ENCODE data around the gene GRAMD1B.

GRAMD1B gene

GRCh38 chr11:123556633-123557032 lies 126.6 kb downstream of the GRAMD1B start:
- Histone ChIP-seq H4K91ac (ENCODE audit: low read depth, low read length, poor library complexity) (no peak overlapping the region), H2AK5ac (ENCODE audit: low read depth, low read length) (no peak overlapping the region), H3K36me3 (replicated peaks in 1 of 2; ENCODE audit: control insufficient read depth in 2 of 2, insufficient read depth in 2 of 2, low read length in 2 of 2) (no peaks in the 10 kb centered on the region), H3K23ac (ENCODE audit: low read depth, low read length, poor library complexity) (no peak overlapping the region), H3K79me1 (ENCODE audit: low read depth, low read length) (no peaks in the 10 kb centered on the region), H2BK120ac (ENCODE audit: low read depth, low read length) (no peak overlapping the region), H3K9me3 (replicated peaks in 1 of 2; ENCODE audit: control insufficient read depth in 2 of 2, insufficient read depth in 1 of 2, low read depth in 1 of 2, low read length in 2 of 2) (peaks cover 0 to 2% of the 10 kb centered on the region in 2 donors), H2AFZ (ENCODE audit: low read length) (no peak overlapping the region), H3K27me3 (ENCODE audit: control insufficient read depth in 3 of 3, insufficient read depth in 3 of 3, low read depth in 1 of 3, low read length in 3 of 3) (no peaks in the 10 kb centered on the region), H3K27ac (replicated peaks; ENCODE audit: low read length) (no peak overlapping the region), H2BK5ac (ENCODE audit: low read length) (no peak overlapping the region), H3K18ac (ENCODE audit: low read length) (no peak overlapping the region), H3K14ac (ENCODE audit: low read length) (no peak overlapping the region), H2BK15ac (ENCODE audit: low read length) (no peak overlapping the region), H3K4me3 (ENCODE audit: low read length in 2 of 2) (no peak overlapping the region), H3K4ac (ENCODE audit: low read length) (no peak overlapping the region), H3K9ac (ENCODE audit: low read depth, low read length, poor library complexity) (no peak overlapping the region), H3K4me2 (ENCODE audit: insufficient read depth, low read length, poor library complexity, severe bottlenecking) (no peak overlapping the region), H3K4me1 (ENCODE audit: control insufficient read depth in 2 of 2, insufficient read depth in 1 of 2, low read depth in 1 of 2, low read length in 2 of 2) (peaks cover 10 to 25% of the 10 kb centered on the region in 2 donors), H4K8ac (ENCODE audit: low read depth, low read length) (no peak overlapping the region), H2BK12ac (ENCODE audit: low read length) (no peak overlapping the region)
- WGBS, 2 donors (ENCODE audit: extremely low coverage in 2 of 2, insufficient read length in 2 of 2, insufficient replicate concordance in 1 of 2) = no CpG with 5 or more reads among the region's 7 CpGs
- no peak for DNase-seq (ENCODE audit: low spot score)

GRCh38 chr11:123558536-123559315 lies 128.7 kb downstream of the GRAMD1B start:
- Histone ChIP-seq H3K4me2 (ENCODE audit: insufficient read depth, low read length, poor library complexity, severe bottlenecking) (no peak overlapping the region), H3K27me3 (ENCODE audit: control insufficient read depth in 3 of 3, insufficient read depth in 3 of 3, low read depth in 1 of 3, low read length in 3 of 3) (no peaks in the 10 kb centered on the region), H4K91ac (ENCODE audit: low read depth, low read length, poor library complexity) (no peak overlapping the region), H3K4me3 (ENCODE audit: low read length in 2 of 2) (no peak overlapping the region), H4K8ac (ENCODE audit: low read depth, low read length) (no peak overlapping the region), H3K23ac (ENCODE audit: low read depth, low read length, poor library complexity) (no peak overlapping the region), H3K14ac (ENCODE audit: low read length) (no peak overlapping the region), H2BK15ac (ENCODE audit: low read length) (no peak overlapping the region), H2BK5ac (ENCODE audit: low read length) (no peak overlapping the region), H2AFZ (ENCODE audit: low read length) (no peak overlapping the region), H3K36me3 (replicated peaks in 1 of 2; ENCODE audit: control insufficient read depth in 2 of 2, insufficient read depth in 2 of 2, low read length in 2 of 2) (no peaks in the 10 kb centered on the region), H2AK5ac (ENCODE audit: low read depth, low read length) (no peak overlapping the region), H3K4me1 (ENCODE audit: control insufficient read depth in 2 of 2, insufficient read depth in 1 of 2, low read depth in 1 of 2, low read length in 2 of 2) (peaks cover 10 to 25% of the 10 kb centered on the region in 2 donors), H3K18ac (ENCODE audit: low read length) (no peak overlapping the region), H3K9ac (ENCODE audit: low read depth, low read length, poor library complexity) (no peak overlapping the region), H3K79me1 (ENCODE audit: low read depth, low read length) (no peaks in the 10 kb centered on the region), H3K27ac (replicated peaks; ENCODE audit: low read length) (no peak overlapping the region), H2BK120ac (ENCODE audit: low read depth, low read length) (no peak overlapping the region), H3K9me3 (replicated peaks in 1 of 2; ENCODE audit: control insufficient read depth in 2 of 2, insufficient read depth in 1 of 2, low read depth in 1 of 2, low read length in 2 of 2) (peaks cover 0 to 2% of the 10 kb centered on the region in 2 donors), H2BK12ac (ENCODE audit: low read length) (no peak overlapping the region), H3K4ac (ENCODE audit: low read length) (no peak overlapping the region)
- whole genome bisulfite sequencing, 2 donors (ENCODE audit: extremely low coverage in 2 of 2, insufficient read length in 2 of 2, insufficient replicate concordance in 1 of 2) = no CpG with 5 or more reads among the region's 12 CpGs
- DNase-seq (ENCODE audit: low spot score) = no peak

- Histone ChIP-seq H3K4me3 (ENCODE audit: low read length in 2 of 2) (peak overlapping the region in 1 of 2 donors; percentile 37), H2BK5ac (ENCODE audit: low read length) (peak overlapping the region; percentile 6), H3K27ac (replicated peaks; ENCODE audit: low read length) (no peak overlapping the region), H2AK5ac (ENCODE audit: low read depth, low read length) (no peak overlapping the region), H3K4ac (ENCODE audit: low read length) (no peak overlapping the region), H3K4me2 (ENCODE audit: insufficient read depth, low read length, poor library complexity, severe bottlenecking) (no peak overlapping the region), H3K79me1 (ENCODE audit: low read depth, low read length) (no peaks in the 10 kb centered on the region), H3K9ac (ENCODE audit: low read depth, low read length, poor library complexity) (no peak overlapping the region), H3K23ac (ENCODE audit: low read depth, low read length, poor library complexity) (no peak overlapping the region), H3K27me3 (ENCODE audit: control insufficient read depth in 3 of 3, insufficient read depth in 3 of 3, low read depth in 1 of 3, low read length in 3 of 3) (no peaks in the 10 kb centered on the region), H3K9me3 (replicated peaks in 1 of 2; ENCODE audit: control insufficient read depth in 2 of 2, insufficient read depth in 1 of 2, low read depth in 1 of 2, low read length in 2 of 2) (peaks cover 0 to 2% of the 10 kb centered on the region in 2 donors), H3K4me1 (ENCODE audit: control insufficient read depth in 2 of 2, insufficient read depth in 1 of 2, low read depth in 1 of 2, low read length in 2 of 2) (peaks cover 10 to 27% of the 10 kb centered on the region in 2 donors), H2AFZ (ENCODE audit: low read length) (peak overlapping the region; percentile 88), H3K18ac (ENCODE audit: low read length) (peak overlapping the region; percentile 32), H2BK12ac (ENCODE audit: low read length) (no peak overlapping the region), H3K36me3 (replicated peaks in 1 of 2; ENCODE audit: control insufficient read depth in 2 of 2, insufficient read depth in 2 of 2, low read length in 2 of 2) (no peaks in the 10 kb centered on the region), H2BK120ac (ENCODE audit: low read depth, low read length) (no peak overlapping the region), H4K8ac (ENCODE audit: low read depth, low read length) (no peak overlapping the region), H4K91ac (ENCODE audit: low read depth, low read length, poor library complexity) (no peak overlapping the region), H2BK15ac (ENCODE audit: low read length) (no peak overlapping the region), H3K14ac (ENCODE audit: low read length) (no peak overlapping the region)
- no CpG with 5 or more reads among the region's 13 CpGs for WGBS, 2 donors (ENCODE audit: extremely low coverage in 2 of 2, insufficient read length in 2 of 2, insufficient replicate concordance in 1 of 2)
- no peak for DNase-seq (ENCODE audit: low spot score)
Measured at GRCh38 chr11:123559523-123559955, 129.5 kb downstream of the GRAMD1B start.

GRCh38 chr11:123560006-123560405 lies 129.9 kb downstream of the GRAMD1B start:
- H3K9ac ChIP-seq (ENCODE audit: low read depth, low read length, poor library complexity) = peak overlapping the region; percentile 75
- no peaks in the 10 kb centered on the region for H3K27me3 ChIP-seq (ENCODE audit: control insufficient read depth in 3 of 3, insufficient read depth in 3 of 3, low read depth in 1 of 3, low read length in 3 of 3)
- no peaks in the 10 kb centered on the region for H3K36me3 ChIP-seq (replicated peaks in 1 of 2; ENCODE audit: control insufficient read depth in 2 of 2, insufficient read depth in 2 of 2, low read length in 2 of 2)
- peaks cover 10 to 28% of the 10 kb centered on the region in 2 donors for H3K4me1 ChIP-seq (ENCODE audit: control insufficient read depth in 2 of 2, insufficient read depth in 1 of 2, low read depth in 1 of 2, low read length in 2 of 2)
- peaks cover 0 to under 1% of the 10 kb centered on the region in 2 donors for H3K9me3 ChIP-seq (replicated peaks in 1 of 2; ENCODE audit: control insufficient read depth in 2 of 2, insufficient read depth in 1 of 2, low read depth in 1 of 2, low read length in 2 of 2)
- H4K8ac ChIP-seq (ENCODE audit: low read depth, low read length) = peak overlapping the region; percentile 70
- H3K23ac ChIP-seq (ENCODE audit: low read depth, low read length, poor library complexity) = peak overlapping the region; percentile 45
- H3K18ac ChIP-seq (ENCODE audit: low read length) = peak overlapping the region; percentile 55
- peak overlapping the region; percentile 39 for H2AK5ac ChIP-seq (ENCODE audit: low read depth, low read length)
- H4K91ac ChIP-seq (ENCODE audit: low read depth, low read length, poor library complexity) = no peak overlapping the region
- WGBS, 2 donors (ENCODE audit: extremely low coverage in 2 of 2, insufficient read length in 2 of 2, insufficient replicate concordance in 1 of 2) = no CpG with 5 or more reads among the region's 23 CpGs
- peak overlapping the region in 1 of 2 donors; percentile 37 for H3K4me3 ChIP-seq (ENCODE audit: low read length in 2 of 2)
- peak overlapping the region; percentile 6 for H2BK5ac ChIP-seq (ENCODE audit: low read length)
- H3K14ac ChIP-seq (ENCODE audit: low read length) = peak overlapping the region; percentile 14
- H3K27ac ChIP-seq (replicated peaks; ENCODE audit: low read length) = peak overlapping the region; percentile 25
- H2BK120ac ChIP-seq (ENCODE audit: low read depth, low read length) = no peak overlapping the region
- no peak overlapping the region for H2BK12ac ChIP-seq (ENCODE audit: low read length)
- no peak overlapping the region for H3K4ac ChIP-seq (ENCODE audit: low read length)
- H2BK15ac ChIP-seq (ENCODE audit: low read length) = peak overlapping the region; percentile 20
- H2AFZ ChIP-seq (ENCODE audit: low read length) = peak overlapping the region; percentile 88
- H3K4me2 ChIP-seq (ENCODE audit: insufficient read depth, low read length, poor library complexity, severe bottlenecking) = peak overlapping the region; percentile 35
- DNase-seq (ENCODE audit: low spot score) = no peak
- H3K79me1 ChIP-seq (ENCODE audit: low read depth, low read length) = no peaks in the 10 kb centered on the region
